NCI-H1417 treated with DMSO at 0.1 percent for 48 hours (cell line): Measurements from ENCODE around the gene EP400.
A peak's percentile ranks its signal among the peaks of the same experiment; 100 is the strongest.
"Not testable (repeated sequence)": the region's sequence is repeated elsewhere in the genome, so short reads cannot be mapped to it uniquely, and the experiment has no call there.

Experiments used
- DNase-seq: peaks from one replicate; lab custom pipeline; 2025; lab: John Stamatoyannopoulos, UW

The EP400 gene

DNA sequence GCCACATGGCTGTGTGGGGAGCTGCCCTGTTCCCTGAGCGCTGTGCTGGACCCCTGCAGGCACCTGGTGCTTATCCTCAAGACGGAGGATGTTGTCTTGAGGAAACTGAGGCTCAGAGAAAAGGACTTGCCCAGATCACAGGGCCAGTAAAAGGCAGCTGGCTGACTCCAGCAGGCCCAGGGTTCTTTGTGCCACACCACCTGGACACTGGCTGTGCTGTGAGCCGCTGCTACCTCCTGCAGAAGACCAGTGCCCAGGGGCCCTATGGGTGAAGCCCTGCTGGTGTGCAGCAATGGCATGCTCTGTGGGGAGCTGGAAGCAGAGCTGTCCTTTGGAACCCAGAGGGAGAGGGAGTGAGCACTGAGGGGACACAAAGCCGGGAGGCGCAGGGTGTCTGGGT lies 118.5 kb downstream of the EP400 start:
- DNase-seq = no peak

DNA sequence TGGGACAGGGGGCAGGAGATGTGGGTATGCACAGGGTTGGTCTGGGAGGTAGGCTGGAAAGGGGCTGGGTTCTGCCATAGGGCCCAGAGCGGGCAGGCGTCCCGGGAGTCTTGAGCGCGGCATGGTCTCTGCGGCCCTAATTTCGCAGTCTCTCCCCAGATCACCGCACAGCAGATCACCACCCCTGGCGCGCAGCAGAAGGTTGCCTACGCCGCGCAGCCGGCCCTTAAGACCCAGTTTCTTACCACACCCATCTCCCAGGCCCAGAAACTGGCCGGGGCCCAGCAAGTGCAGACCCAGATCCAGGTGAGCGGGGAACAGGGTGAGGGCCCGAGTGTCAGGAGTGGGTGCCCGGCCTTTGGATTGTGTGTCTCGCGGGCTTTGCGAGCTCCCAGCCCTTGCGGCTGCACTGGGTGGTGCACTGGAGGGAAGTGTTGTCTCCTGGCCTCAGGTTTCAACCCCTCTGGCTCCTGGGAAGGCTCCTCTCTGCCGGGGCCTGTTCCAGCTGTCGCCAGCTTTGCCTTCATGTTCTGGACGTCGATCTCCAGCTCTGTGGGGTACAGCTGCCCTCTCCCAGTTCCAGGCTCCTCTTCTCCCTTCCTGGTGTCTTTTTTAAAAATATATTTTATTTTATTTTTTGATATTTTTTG lies 119.7 kb downstream of the EP400 start:
- DNase-seq = no peak

DNA sequence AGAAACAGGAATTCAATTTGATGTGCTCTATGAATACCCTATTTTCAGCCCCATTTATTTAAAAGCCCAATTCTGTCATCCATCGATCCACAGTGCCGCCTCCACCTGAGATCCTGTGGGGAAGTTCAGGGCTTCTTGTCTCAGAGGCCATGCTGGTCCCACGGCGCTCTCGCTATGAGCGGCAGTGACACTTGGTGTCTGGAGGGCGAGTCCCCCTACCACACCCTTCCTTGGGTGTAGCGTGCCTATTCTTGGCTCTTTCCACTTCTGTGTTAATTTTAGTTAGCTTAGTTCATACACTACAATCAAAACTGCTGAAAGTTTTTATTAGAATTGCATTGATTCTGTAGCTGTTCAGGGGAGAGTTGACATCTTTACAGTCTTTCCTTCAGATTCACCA lies 120.6 kb downstream of the EP400 start:
- DNase-seq = no peak

DNA sequence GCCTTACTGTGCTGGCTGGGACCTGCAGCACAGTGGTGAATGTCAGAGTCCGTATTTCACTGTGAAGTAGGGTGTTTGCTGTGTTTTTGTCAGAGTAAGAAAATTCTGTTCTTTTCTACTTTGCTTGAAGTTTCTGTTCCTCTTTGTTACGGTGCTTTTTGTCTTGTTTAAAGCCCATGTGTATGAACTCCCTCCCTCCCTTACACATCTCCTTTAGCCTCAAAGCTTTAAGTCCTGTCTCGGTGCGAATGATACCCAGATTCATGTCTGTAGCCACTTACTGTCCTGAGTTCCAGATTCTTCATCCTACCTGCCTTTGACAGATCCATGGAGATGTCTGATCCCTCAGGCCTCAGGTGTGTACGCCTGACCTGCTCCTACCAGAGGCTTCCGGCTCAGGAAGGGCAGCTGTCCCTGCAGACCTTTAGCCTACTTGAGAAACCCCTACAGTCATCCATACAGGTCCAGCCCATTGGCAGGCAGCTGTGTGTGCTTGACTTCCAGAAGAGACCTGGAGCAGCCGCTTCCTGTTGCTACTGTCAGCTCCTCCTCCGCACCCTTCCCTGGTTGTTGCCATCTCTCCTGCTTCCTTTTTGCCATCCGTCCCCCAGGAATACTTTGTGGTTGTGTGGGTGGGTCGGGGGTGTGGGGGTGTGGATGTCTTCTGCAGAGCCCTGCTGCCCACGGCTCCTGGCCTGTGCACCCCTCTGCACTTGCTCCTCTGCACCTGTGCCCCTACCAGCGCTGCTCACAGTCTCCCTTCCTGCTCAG lies 121.5 kb downstream of the EP400 start:
- no peak for DNase-seq

DNA sequence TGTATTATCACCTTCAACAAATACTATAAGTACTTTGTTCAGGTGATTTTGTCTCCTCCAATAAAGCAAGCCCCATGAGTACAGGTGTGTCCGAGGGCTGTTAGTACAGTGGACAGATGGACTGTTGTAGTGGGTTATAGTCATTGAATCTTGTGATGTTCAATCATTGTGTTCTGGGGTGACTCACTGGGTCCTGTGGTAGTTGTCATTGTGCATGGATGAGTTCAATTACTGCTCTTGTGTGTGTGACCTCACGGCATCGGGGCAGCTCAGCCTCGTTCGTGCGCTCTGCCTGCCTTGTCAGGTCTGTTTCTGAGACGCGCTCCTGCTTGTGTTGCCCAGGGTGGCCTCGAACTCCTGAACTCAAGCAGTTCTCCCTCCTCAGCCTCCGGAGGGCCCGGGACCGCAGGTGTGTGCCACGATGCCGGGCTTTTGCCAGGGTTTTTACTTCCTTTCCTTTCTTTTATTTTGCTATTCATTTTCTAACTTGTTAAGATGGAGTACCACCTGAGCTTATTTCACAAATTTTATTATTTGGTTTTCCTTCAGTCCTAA lies 122.2 kb downstream of the EP400 start:
- no peak for DNase-seq

DNA sequence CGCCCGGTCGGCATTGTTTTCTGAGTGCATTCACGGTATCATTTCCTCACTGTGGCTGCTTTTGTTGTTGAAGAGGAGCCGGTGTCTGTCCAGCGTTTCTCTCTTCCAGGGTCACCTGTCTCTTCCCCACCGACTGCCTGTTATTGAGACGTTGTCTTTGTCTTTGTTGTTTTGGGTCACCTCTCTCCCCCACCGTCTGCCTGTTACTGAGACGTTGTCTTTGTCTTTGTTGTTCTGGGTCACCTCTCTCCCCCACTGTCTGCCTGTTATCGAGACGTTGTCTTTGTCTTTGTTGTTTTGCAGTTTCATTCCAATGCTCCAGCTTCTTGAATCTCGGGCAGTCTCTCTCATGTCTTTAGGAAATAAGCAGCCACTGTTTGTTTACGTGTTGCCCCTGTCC lies 124.5 kb downstream of the EP400 start:
- DNase-seq = no peak

DNA sequence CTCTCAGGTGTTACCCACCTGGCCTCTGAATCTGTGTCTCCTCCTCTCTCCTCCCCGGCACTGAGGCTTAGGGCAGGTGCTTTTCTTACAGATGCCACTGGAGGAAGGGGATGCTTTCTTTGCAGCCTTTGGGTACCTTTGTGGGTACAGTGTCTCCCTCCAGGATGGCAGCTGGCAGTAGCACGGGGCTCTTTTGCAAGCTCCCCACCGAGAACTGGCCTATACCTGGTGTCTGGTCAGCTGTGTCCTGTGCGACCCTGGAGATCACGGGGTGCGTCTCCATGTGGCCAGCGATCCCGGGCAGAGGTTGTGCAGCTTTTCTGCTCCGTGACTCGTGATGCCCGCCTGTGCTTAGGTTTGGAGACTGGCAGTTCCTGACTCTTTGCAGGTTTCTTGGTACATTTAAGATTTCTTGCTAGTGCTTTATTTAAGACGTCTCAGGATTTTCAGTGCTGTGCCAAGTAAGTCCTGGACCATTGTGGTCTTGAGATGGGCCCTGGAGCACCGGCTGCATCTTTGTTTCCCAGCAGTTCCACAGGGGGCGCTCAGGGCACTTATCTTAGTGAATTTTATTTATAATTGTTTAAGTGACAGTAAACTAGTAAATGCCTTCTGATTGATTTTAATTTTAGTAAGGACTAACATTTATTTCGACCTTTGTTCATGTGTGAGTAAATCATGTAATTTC lies 125.4 kb downstream of the EP400 start:
- no peak for DNase-seq

DNA sequence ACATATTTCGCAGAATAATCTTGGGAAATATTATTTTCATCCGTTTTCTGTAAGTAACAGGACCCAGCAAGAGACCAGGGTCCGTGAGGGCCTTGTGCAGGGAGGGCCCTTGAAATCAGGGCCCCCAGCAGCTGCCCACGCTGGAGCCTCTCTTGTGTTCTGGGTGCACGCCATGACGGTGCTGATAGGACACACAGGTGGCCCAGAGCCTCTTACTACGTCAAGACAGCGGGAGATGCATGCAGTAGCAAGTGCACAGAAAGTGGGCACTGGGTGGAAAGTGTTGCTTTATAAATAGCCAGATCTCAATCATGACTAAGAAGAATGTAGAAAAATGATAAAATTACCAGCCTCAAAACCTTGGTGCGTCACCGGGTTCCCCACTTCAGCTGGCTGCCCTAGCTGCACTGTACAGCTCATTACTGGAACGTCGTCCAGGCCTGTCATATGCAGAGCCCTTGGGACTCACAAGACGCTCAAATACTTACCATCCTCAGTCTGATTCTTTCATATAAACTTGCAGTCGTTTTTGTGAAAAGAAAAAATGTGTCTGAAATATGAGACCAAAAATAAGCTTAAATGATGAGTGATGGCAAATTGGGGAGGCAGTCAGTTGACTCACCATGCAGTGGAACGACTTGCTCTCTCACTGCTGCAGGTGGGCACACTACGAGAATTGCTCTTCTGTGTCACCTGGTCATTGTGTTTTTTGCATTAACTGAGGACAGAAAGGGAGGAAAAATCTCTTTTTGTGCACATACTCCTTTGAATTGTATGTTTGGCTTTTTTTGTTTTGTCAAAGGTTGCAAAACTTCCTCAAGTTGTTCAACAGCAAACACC lies 126.2 kb downstream of the EP400 start:
- no peak for DNase-seq

DNA sequence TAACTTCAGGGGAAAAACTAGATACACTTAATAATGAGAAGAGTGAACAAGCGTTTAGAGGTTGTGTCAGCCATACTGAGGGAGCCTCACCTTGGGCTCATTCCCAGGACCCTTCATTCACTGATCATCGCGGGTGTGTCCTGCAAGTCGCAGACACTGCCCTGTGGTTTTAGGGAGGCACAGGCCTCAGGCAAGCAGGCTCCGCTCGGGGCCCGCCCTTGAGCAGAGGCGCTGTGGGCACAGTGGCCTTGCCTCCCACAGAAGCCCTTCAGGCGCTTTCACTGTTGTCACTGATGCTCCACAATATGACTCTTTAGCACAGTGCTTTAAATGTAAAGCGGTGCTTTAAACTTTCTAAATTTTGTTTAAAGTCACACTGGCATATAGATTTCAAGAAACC lies 127.0 kb downstream of the EP400 start:
- DNase-seq = no peak

DNA sequence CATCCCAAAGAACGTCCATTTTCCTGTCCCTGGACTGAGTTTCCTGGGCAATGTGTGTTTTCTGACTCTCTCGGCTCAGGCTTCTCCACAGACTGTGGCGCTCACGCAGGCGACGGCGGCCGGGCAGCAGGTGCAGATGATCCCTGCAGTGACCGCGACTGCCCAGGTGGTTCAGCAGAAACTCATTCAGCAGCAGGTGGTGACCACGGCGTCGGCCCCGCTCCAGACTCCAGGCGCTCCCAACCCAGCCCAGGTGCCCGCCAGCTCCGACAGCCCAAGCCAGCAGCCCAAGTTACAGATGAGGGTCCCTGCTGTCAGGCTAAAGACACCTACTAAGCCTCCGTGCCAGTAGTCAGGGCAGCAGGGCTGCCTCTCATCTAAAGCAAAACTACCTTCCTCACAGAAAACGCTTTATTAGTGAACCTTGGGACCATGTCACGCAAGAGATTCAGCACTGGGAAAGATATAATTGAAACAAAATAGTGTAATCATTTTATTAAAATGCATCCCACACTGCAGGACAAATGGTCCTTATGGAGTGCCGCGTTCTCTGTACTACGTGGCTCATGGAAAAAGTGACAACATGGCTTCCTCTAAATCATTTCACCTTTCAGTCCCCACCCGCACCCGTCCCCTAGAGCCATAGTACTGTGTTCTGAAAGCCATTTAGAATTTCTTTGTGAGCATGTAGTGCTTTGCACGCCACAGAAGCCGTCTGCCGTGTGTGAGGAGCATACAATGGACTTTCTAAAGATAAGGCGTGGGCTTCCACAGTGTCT lies 127.8 kb downstream of the EP400 start:
- DNase-seq = no peak

DNA sequence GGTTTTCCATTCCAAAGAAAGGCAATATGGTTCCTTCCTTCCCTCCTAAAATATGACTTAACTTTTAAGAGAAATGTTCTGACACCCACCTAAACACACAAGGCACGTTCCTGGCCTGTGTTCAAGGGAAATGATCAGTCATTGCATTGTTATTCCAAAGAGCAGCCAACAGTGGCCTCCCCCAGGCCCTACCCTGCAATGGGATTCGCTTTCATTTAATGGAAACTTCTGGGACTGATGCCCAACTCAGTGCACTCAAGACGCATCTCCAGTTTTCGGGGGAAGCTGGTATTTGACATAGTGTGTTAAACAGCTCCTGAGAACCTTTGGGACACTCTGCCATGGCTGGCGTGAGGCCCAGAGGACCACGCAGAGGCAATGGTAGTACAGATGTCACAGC lies 128.4 kb downstream of the EP400 start:
- no peak for DNase-seq

DNA sequence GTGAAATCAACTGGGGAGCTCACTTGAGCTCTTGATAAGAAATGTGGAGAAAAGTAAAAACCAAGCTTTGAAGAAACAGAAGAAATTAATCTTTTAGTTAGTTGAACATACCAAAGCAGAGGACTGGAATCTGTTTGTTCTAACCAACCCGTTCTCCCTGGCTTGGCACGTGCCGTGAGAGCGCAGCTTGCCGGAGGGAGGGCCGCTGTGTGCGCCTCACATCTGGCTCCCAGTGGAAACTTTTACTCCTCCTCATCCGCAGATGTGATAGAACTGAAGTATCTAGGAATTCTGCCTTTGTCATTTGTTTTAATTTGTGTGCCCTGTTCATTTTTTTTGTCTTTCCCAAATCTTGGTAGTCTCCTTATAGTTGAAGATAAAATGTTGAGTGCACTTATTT lies 129.5 kb downstream of the EP400 start:
- DNase-seq = no peak

DNA sequence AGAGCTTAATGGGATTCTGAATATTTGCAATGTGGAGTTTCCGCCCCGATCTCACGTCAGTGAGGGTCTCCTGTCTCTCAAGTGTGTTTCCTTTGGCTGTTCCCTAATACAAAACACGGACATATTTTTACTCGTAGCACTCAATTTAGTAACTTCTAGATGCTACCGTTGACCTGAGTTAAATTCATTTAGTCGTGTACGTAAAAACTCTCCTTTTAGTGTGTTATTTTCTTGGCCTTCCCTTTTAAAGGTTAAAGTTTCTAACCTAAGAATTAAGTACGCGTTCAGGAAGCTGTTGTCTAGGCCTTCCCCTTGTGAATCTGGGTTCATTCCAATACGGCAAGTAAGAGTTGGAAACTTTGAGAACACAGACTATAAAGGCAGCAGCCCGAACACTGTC lies 130.0 kb downstream of the EP400 start:
- no peak for DNase-seq

DNA sequence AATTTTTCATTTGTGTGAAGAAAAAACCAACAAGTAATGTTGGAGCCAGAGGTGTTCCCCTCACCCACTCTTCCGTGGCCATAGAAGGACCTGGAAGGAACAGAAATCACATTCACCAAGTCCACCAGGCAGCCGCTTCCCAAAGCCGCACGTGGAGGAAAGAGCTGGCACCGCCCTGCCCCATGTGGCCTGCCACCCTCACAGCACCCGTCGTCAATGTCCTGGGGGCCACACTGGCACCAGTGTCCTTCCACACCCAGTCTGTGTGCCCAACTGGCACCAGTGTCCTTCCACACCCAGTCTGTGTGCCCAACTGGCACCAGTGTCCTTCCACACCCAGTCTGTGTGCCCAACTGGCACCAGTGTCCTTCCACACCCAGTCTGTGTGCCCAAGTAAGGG lies 130.8 kb downstream of the EP400 start:
- DNase-seq = not testable (repeated sequence)

DNA sequence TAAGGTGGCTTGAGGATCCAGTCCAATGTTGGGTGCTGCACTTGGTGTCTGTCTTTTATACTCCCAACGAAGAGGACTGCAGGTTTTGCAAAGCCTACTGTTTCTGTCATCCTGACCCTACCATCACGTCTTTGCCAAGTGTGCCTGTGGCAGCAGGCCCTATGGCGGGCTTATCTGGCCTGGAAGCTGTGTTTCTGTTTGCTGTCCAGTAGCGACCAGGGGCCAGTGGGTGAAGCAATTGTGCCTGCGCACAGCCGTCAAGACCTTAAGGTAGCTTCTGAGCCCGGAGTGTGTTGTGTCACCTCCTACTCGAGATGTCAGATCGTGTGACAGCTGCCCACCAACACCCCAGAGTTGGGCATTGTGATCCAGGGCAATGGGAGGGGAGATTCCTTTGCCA lies 131.7 kb downstream of the EP400 start:
- no peak for DNase-seq

DNA sequence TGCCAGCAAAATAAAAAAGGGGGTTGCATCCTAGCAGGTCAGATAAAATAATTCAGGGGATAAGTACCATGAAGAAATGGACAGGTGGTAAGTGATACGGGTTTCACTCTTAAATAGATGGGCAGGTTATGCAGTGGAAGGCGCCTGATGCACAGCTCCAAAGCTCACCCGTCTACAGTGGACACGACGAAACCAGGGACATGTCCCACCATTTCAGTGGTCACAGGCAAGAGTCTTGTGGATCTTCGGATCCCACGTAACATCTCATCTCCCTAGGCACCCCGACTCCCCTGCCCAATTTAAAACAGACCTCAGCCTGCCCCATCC lies 133.8 kb downstream of the EP400 start:
- DNase-seq = no peak

DNA sequence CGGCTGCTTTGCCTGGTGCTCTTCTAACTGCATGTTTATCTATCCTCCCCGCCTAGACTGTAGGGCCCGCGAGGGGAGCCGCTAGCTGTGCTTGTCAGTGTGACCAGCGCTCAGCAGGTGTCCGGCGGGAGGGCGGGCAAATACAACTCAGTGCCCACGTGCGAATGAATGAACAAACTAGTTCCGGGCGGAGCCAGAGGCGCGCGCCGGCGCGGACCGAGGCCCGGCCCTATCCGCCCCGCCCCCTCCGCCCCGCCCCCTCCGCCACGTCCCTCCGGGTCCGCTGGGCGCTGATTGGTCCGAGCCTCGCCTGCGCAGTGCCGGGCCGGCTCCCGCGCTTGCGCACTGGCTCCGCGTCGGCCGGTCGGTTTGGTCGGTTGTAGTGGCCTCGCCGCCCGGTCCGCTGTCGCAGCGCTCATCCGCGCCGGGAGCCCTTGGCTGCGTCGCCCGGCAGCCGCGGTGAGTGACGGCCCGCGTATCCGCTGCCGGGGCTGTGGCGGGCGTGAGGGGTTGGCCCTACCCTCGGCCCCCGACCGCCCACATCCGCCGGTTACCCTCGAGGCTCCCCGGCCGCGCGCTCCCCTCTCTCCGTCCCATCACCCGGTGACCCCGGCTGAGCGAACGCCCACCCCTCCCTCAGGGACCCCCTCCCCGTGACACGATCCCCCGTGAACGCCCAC lies 134.3 kb downstream of the EP400 start:
- DNase-seq = peak; percentile 83

DNA sequence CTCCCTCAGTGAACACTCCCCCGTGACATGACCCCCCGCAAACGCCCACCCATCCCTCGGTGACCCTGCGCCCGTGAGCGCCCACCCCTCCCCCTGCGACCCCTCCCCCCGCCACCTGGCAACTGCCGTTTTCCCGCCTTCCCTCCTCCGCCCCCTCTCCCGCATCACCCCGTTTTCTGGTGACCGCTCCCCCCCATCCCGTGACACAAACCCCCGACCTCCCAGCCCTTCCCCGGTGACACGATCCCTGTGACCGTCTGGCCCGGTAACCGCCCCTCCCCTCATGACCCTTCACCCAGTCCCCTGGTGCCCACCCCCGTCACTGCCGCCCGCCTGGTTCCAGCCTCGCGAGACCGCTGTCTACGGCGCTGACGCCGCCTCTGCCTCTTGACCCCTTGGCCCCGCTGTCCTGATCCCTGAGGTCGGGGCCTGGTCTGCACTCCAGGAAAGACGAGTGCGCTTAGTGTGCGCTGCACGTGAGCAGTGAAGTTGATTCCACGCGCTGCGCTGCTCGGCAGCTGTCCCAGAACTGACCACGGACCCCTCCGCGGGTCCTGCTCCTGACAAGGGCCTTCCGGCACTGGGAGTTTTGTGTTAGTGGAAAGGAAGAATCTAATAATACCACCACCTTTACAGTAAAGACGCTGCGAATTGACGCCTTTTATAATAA lies 135.0 kb downstream of the EP400 start:
- no peak for DNase-seq

DNA sequence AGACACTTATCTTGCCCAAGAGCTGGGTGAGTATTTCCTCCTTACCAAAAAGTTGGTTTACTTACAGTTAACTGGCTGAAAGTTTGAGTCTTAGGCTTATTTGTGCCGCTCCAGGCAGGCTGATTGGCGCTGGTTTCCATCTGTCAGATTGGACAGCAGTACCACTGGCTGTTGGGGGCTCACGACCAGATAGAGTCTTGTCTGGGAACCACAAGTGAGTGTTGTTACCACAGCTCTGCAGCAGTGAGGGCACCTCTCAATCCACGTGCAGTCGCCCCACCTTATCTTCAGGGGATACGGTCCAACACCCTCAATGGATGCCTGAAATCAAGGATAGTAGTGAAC lies 135.5 kb downstream of the EP400 start:
- DNase-seq = no peak

DNA sequence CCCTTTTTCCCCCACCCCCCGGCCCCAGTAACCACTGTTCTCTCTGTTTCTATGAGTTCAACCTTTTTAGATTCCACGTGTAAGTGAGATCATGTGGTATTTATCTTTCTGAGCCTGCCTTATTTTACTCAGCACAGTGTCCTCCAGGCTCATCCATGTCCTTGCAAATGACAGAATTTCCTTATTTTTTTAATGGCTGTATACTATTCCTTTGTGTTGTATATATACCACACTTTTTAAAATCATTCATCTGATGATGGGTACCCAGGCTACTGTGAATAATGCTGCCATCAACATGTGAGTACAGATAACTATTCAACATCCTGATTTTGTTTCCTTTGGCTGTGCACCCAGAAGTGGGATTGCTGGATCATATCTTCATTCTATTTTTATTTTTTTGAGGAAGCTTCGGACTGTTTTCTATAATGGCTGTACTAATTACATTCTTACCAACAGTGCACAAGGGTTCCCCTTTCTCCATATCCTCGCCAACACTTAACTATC lies 139.7 kb downstream of the EP400 start:
- no peak for DNase-seq
